Measurements from ENCODE around the gene LEMD2.

LEMD2 gene

DNA sequence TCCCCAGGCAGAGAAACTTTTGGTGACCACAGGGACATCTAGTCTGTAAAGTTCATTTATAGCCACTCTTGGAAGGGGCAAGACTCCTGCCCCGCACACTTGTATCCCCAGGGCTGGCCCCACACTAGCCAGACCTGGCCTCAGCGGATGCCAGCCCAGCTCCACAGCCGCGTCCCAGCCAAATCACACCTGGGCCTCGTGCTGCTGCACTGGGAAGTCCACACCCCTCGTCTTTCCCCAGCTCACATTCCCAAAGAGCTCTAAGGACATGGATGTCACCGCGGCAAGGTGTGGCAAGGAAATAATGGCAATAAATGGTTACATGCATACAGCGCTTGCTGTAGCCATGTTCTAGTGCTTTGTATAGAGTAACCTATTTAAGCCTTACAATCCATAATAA is 50.8 kb downstream of the LEMD2 start:
- DNase-seq (ENCODE audit: low spot score) = no peak

DNA sequence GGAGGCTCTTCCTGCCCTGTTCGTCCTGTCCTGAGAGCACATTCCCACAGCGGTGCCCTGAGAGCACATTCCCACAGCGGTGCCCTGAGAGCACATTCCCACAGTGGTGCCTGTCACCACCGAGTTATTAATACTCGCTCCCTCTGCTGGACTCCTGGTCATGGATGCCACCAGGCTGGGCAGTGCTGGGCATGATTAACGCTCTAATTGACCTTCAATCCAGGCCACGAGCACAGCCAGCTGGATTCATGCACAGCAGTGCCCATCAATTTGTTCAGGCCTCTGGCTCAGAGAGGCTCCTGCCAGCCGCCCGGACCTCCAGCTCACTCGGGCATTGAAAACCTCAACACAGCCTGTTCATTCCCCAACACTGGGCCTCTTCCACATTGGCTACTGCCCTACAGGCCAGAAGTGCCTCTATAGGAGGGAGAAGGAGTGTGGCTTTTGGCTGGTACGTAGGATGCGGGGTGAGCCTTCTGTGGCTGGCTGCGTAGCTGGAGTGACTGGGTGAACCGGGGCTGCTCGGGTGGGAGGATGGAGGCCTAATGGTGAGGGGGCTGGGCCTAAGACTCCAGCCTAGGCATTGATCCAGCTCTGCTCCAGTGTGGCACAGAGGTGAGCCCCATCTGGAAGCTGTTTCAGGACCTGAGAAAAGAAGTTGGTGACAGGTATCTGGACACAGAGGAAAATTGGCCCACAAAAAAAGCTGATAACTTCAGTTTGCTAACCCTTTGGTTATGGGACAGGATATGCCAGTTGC is 51.5 kb downstream of the LEMD2 start:
- DNase-seq (ENCODE audit: low spot score) = no peak

DNA sequence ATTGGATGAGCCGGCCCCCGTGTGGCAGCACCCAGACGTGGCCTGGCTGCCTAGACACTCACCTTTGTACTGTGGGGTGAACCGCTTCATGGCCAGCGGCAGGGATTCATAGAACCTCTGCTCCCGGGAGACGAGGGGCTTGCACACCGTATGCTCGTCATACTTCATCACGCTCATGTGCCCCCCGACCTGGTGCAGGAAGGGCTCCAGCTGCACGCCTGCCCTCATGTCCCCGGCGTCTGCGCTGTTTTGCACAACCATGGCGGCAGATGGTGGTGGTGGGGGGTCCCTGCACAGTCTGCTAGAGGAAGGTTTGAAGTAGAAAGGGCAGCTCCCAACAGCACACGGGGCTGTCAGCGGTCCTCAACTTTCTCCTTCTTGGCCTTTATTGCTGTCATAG is 53.7 kb downstream of the LEMD2 start:
- no peak for DNase-seq (ENCODE audit: low spot score)

DNA sequence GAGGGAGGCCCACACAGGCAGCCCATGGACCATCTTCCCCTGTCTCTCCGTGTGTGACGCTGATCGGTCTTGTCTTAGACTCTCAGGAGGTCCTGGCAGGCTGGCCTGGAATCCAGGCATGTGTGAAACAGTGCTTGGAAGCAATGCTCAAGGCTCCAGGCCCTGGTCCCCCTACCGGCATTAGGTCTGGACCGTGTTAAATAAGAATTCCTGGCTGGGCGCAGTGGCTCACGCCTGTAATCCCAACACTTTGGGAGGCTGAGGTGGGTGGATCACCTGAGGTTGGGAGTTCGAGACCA is 55.3 kb downstream of the LEMD2 start:
- no peak for DNase-seq (ENCODE audit: low spot score)

DNA sequence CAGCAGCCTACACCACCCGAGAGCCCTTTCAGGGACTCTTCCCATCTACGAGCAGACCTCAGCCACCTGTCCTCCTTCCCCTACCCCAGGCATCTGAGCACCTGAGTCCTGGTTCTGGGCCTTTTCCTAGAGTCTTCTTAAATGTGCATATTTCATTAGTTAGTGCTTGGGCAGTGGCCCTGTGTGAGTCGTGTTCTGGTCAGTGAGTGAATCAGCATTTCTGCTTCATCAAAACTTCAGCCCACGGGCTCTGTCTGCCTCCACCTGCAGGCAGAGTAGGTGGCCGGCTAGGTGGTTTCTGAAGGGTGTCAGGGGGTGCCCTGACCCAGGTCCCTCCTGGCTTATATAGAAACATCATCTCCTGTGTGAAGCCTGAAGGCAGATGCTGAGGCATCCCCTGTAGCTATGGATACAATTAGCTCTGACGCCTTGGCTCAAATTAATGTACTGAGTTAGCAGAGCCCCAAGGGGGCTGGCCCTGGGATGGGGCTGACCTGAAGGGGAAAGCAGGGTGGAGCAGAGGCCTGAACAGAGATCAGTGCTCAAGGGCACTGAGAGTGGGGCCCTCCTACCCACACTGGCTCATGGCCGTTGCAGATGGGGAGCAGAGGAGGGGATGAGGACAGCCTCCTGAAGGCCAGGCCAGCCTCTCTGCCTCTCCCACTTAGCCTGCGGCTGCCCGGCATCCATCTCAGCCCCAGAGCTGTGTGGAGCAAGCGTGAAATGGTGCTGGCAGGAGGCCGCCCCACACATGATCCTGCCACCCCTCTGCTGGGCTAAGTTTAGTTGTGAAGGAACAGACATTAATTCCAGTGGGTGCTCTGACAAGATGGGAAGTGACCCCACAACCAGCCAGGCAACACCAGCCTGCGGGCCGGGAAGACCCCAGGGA is 55.9 kb downstream of the LEMD2 start:
- no peak for DNase-seq (ENCODE audit: low spot score)

DNA sequence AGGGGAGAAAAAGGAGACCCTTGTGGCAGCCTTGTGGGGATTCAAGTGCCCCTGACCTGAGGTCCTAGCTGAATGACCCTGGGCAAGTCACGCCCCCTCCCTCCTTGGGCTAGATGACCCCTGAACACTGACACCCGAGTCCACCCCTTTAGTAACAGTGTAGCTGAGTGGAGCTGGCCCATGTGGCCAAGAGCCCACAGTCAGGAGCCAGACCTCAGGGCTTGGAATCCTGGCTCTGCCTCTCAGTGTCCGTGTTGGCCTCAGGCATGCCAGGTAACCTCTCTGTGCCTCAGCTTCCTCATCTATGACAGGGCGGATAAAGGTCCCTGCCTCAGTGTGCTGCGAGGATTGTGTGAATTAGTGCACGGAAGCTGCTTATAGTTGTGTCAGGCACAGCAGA is 56.5 kb downstream of the LEMD2 start:
- DNase-seq (ENCODE audit: low spot score) = no peak

DNA sequence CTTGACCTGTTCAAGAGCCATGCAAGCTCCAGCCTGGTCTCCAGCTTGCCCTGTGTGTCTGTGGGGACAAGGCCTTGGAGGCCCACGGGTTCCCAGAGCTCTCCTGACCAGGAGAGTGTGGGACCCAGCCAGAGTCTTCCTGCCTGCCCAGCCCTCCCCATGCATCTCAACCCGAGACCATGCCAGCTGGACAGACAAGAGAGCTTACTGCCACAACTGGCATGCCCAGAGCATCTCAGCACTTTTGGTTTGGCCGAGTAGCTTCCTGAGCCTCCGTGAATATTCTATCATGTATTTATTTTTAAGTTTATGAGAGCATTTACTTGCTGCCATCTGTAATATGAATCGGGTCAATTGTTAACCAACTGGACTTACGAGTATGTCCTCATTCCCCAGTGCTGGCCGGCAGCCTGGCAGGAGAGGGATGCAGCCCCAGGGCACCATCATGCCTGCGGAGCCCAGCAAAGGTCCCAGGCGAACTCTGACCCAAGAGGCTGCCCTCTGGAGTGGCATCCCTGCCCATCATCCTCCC is 57.1 kb downstream of the LEMD2 start:
- no peak for DNase-seq (ENCODE audit: low spot score)

DNA sequence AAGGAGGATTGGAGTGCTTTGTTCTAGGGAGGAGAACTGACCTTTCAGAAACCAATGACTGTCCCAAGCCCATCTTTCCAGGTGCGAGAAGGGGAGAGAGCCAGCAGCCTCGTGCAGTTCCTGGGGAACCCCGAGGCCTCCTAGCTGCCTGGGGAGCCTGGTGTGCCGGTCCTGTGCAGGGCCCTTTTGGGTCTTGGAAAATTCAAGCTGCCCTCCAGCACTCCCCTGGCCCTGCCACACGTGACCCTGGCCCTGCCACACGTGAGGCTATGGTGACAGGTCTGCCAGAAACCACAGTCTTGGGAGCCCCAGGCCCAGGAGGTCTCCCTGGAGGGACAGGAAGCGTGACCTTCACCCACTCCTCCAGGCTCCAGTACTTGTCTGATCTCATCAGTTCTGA is 57.9 kb downstream of the LEMD2 start:
- DNase-seq (ENCODE audit: low spot score) = no peak

DNA sequence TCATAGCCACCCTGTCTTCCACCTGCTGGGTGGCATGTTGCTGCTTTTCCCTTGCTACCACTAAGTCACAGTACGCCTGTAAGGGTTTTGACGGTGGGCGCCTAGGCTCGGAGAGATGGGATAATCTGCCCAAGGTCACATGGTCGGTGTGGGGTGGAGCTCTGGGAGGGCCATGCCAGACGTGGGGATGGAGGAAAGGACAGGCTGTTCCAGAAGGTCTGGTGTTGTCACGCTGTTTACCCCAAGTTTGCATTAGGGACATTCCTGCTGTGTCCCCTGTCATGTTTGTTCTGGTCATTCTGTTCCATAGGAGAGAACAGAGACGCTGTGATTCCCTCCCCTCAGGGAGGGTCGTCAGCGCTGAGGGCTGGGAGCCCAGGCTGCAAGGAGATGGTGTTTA is 58.3 kb downstream of the LEMD2 start:
- DNase-seq (ENCODE audit: low spot score) = no peak

DNA sequence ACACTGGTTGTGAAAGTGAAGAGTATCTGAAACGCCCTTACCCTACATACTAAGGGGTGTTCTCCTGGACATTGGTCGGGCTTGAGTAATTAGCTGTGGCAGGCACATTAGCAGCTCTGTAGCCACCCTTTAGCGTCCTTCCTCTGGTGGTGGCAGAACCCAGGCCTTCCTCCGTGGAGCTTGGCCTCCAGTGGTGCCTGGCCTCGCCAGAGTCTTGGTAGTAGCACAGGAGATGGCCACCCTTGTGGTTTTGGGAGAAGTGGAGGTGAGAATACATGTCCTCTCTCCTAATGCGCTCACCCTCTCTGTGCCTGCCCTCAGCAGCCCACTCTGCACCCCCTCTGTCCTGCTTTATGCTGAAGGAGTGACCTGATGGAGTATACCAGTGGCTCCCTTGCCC is 59.9 kb downstream of the LEMD2 start:
- DNase-seq (ENCODE audit: low spot score) = no peak

DNA sequence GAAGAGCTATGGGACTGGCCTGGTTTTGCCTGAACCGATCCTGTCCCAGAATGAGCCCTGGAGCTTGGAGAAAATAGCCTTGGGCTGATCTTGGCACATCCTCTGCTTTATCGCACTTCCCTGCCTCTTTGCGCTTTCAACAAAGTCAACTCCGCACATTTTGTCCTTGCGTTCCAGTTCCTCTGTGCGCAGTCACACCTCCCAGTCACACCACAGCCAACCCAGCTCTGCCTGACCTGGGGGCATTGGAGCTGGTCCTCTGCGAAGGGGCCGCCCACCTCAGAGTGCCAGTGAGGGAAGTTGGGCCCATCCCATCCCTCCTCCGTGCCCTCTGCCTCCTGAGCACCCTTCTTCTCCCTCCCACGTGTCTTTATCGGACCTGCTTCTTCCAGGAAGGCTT is 60.5 kb downstream of the LEMD2 start:
- DNase-seq (ENCODE audit: low spot score) = no peak

DNA sequence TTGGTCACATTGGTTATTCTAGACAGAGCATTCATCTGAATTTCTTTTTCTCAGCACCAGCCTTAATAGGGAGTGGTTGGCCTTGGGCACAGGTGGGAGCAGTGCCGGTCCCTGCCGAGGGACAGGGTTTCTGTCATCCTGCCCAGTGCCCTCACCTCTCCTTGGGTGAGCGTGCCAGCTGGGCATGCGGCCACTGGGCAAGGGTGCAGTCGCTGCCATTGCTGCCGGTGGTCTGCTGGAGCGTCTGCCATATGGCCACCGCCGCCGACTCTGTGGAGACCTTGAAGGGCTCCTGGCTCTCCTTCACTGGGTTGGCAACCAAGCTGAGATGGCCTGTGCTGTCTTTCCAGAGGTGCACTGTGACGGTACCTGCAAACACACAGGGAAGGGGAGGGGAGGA is 61.0 kb downstream of the LEMD2 start:
- DNase-seq (ENCODE audit: low spot score) = no peak

DNA sequence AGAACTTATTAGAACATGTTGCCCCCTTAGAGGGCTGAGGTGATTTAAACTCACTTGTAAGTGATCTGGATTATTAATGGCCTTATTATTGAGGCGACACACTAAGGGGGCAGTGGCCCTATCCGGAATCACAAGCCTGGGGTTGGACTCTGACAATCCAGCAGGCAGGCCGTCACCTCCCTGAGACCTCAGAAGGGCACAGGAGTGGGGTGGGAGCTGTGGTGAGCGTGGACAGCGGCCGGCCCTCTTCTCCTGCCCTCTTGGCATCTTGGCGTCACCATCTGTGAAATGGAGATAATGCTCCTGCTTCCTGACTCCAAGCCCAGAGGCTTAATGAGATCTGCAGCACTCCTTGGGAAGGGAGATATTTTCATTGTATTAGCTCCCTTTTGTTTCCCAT is 61.8 kb downstream of the LEMD2 start:
- no peak for DNase-seq (ENCODE audit: low spot score)

DNA sequence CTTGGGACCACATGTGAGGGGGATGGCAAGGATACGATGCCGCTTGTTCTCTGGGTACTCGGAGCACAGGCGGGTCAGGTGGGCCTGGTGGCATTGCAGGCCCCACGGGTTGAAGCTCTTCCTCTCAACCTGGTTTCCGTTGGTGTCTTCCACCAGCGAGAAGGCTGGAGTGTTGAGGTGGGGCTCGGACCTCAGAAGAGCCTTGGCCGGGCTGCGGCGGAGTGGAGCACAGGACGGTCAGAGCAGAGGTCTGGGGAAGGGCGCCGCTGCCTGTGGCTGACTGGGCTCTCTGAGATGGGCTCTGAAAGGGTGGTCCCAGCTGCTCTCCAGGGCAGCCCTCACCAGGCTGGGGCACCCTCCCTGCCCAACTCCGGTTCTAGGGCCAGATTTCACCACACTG is 62.2 kb downstream of the LEMD2 start:
- DNase-seq (ENCODE audit: low spot score) = no peak

DNA sequence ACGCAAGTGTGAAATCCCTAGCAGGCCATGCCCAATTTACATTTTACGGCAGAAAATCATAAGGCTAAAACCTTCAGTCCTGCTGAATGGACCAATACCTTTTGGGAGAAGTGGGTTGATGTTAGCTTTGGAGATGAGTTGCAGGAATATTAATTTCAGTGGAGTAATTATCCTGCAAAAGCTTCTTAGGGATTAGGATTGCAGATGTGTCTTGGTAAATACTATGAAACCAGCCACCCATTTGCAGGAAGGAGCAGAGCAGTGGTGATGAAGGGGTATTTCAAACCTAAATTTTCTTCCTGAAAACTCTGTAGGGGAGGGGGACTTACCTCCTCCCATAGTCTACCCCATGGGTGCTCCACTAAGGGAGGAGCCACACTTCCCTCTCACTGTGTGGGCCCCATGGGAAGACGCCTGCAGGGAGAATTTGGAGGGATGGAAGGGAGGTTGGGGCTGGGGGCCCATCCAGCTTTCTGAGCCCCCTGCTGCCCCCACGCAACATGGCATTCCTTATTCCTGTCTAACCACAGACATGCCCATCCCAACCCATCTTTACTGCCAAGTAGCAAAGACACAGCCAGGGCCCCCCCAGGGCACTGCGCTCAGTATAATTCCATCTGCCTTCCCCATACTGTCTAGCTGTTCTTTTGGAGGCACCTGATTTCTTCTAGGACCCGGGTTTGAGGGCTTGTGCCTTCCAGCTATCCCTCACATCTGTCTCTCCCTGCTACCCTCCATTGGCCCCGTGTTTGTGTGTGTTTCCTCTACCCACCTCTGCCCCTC is 62.8 kb downstream of the LEMD2 start:
- no peak for DNase-seq (ENCODE audit: low spot score)

DNA sequence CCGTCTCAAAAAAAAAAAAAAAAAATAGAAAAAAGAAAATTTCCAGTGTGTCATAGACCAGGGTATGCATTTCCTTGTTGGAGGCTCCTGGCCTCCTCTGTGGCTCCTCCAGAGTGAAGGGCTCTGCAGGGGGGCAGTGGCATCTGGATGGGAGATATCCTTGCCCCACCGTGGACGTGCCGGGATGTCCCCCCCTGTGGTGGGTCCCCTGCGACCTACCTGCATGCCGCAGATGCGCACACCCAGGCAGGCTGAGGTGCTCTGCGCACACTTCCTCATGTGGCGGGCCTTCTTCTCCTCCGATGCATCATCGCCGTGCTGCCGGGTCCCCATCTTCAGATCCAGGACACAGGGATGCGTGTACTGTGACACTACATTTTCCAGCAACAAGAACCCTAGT is 63.7 kb downstream of the LEMD2 start:
- no peak for DNase-seq (ENCODE audit: low spot score)

DNA sequence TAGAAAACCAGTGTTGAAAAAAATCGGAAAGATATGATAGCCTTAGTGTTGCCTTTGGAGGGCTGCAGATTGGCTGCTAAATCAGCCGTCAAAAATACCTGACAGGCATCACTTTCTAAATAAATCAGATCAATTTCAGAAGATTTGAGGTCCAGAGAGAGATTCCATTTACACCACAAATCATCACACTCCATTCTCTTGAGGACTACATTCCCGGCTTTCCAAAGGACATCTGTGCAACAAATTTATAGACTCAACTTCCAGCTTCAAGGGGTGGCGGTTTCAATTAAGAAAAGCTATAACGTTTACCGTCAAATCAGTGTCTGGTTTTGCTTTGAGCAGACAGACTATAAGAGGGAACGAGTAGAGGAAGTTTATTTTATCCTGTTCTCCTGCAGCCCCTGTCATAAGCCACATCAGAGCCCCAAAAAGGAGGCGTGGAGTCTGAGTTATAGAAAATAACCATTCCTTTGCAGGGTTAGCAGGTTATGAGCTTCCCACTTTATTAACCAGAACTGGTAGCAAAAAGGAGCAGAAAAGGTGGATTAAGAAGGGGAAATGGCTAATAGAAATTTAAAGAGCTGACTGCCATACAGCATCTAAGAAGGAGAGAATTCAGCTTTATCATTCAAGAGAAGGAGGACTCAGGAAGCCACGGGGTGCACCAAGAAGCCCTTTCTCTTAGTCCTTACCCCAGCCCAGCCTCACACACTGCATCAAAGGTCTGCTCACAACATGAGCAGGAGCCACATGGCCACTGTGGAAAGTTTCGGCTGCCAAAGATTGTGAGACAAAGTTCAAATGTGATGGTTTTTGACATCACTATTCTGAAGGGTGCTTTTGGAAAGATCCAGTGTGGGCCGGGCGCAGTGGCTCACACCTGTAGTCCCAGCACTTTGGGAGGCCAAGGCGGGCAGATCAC is 64.6 kb downstream of the LEMD2 start:
- DNase-seq (ENCODE audit: low spot score) = no peak

DNA sequence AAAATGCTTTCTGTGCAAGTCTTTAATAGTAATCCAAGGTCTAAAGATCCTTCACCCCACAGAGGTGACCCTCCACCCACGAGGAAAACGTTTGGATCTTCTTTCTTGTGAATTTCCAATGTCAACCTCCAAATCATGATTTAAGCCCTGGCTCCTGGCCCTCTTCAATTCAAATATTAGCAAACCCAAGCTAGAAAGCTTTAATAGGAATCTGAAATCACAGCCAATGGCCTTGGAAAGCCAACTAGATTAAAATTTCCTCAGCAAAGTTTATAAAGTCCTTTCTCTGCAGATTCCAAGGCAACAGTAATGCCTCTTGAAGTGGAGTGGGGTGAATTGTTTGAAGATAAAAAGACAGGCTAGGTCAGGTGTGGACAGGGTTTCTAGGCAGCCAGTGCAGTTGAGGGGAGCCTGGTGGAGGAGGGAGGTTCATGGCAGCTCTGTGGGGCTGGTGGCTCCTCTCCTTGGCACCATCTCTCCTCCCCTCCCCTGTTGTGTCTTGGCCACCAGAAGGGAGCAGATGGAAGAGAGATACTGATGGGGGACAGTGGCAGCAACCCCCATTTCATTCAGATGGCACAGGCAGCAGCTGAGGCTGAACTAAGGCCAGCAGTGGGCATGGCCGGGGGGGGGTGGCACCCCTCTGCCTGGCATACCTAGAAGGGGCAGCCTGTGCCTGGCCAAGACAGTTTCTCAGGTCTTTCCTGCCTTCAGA is 65.4 kb downstream of the LEMD2 start:
- no peak for DNase-seq (ENCODE audit: low spot score)

DNA sequence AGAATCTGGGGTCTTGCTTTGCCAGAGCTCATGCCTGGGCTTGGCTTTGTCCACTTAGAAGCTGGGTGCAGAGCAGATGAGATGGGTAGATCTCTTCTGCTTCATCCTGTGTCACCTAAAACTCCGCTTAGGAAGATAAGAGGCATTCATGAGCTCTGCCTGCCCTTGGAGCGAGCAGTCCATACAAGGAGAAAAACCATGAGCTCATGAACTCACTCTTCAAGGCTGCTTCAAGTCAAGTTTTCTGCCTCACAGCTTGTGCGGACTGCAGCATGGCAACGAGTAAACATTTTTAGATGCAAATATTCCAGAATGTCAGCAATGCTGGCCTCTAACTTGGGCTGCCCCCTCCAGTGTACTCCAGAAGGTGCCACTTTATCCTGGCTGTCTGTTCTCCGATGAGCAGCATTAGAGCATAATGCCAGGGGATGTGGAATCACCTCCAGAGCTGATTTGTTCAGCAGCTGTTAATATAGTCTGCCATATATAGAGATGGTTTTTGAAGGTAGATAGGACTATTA is 66.8 kb downstream of the LEMD2 start:
- no peak for DNase-seq (ENCODE audit: low spot score)

DNA sequence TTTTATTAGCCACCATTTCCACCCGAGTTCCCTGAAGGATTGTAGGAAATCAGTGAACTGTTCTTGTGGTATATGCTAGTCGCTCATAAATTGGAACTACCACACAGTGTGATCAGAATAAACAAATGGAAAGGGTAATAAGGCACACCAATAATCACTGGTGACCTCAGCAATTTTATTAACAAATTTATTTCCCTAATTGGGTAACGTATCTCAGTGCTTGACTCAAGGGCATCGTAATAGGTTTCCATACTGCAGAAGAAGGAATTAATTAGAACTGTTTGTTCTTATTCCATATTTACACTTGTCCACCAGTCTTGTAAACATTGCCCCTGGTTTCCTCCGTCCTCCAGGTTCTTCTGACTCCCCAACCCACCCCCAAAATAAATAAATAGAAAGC is 67.4 kb downstream of the LEMD2 start:
- no peak for DNase-seq (ENCODE audit: low spot score)
